GM03348 (cell line): ENCODE results near the gene SPAG8.

ENCODE experiments used
- DNase-seq: peaks from one replicate; pipeline ENCODE4 v3.0.0; 2012; ENCODE audit warnings: low spot score

The SPAG8 gene

DNA sequence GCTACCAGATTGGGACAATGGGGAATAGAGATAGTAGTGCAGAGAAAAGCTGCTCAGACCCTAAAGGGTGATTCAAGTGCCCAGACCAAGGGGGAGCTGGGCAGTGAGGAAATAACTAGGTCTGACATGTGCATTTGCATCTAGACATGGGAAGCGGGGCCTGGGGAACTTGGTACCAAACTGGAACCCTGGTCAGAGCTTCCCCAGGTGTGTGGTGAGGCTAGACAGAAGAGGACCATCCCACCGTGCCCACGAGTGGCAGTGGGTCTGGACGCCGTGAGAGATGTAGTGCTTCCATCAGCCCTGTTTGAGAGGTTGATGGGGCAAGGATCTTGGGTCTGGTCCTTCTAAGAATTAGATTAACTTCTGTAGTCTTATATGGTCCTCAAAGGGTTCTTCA lies 24.5 kb upstream of the SPAG8 start:
- no peak for DNase-seq

DNA sequence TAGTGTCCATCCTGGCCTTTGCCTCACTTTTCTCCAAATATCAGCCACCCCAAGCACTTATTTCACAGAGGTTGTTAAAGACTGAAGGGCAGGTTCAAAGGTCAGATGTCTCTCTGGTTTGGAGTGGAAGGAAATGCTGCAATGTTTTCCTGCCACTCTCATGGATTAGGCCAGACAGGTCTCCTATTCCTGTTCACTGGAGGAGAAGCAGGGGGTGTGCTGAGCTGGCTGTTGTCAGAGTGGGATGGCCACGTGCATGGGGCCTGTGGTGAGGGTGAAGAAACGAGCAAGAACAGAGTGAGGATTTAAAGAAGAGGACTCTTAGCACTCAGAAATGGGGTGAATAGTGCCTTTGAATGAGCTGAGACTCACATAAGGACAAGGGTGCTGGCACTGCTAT lies 23.7 kb upstream of the SPAG8 start:
- no peak for DNase-seq

DNA sequence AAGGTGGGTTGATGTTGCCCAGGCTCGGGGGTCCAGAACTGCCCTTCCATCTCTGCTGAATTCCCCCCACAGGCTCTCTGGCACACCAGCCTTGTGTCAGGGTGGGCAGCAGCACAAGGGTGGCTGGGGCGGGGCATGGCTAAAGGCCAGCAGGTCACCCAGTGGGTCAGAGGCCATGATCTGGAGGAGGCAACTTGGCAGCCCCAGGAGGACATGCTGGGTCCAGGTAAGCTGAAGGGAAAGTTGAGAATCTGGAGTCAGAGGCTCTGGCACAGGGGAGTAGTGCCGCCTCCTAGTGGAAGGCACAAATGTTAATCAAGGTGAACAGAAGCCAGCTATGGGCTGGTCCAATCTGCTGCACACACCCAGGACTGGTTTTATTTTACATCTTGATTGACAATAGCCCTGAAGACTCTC lies 23.2 kb upstream of the SPAG8 start:
- no peak for DNase-seq

DNA sequence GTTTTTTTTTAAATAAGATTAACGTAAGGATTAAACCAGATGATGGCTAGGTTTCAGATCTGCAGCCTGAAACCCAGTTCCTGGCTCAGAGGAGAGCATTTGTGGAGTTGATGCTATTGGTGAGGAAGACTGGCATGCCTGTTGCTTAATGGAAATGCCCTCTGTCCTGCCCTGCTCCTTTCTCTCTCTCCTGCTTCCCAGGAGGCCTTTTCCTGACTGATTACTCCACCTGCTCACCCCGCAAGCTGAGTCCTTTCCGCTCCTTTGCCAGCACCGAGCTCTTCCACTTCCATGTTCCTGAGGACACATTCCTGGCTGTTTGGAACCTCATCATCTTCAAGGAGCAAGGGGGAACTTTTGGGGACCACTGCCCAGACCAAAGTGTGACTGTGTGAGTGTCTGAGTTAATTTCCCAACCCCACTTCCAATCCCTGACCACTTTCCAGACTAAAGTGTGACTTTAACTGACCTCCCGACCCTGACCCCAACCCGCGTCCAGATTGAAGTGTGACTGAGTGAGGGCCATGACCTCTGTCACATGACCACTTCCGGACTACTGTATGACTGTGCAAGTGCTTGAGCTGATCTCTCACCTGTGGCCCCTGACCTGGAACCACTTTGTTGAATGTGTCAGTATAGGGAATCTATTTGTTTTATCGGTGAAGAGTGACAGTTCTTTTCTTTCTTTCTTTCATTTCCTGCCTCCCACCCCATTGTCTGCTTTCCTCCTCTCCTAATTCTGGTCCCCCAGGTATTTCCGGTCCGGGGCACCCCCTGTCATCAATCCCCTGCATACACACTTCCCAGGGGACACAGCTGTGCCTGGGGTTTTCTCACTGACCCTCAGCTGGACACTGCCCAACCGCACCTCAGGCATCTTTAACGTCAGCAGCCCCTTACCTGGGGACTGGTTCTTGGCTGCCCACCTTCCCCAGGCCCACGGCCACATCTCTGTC lies 22.5 kb upstream of the SPAG8 start:
- DNase-seq = no peak

- no peak for DNase-seq
Observed at GRCh38 chr9:35832814-35833213, 20.8 kb upstream of the SPAG8 start.

DNA sequence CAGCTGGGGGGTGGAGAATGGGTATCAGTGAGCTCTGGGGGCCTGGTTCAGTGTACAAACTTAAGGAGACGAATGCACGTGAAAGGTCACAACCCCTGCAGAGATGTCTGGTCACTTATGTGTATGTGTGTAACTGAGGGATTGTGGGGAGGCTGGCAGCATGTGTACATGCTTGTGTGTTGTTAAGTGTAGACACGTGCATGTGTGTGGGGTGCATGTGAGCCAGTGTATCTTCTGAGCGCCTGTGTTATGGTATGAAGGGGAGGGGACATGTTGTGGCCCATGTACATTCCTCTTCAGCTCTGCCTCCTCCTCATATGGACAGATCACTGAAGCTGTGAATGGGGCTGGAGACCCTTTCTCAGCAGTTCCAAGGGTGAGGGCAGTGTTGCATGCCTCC lies 19.0 kb upstream of the SPAG8 start:
- no peak for DNase-seq

DNA sequence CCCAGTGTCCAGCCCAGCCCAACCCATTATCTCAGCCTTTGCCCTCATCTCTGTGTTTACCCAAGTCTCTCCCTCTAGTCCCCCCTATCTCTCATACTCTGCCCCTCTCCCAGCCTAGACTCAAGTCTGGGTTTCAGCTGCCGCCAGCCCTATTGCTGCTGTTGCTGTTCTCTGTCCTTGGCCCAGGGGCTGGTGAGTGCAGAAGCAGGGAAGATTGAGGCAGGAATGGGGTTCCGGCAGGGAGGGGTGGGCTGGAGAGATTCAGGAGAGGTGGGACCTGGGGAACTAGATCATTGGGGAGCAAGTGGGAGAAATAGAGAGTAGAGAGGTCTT lies 17.7 kb upstream of the SPAG8 start:
- DNase-seq = no peak

GRCh38 chr9:35829084-35829763 lies 17.2 kb upstream of the SPAG8 start, which contains the start of gene TMEM8B:
TMEM8B (plus strand) TSS chr9:35829228; CDS start chr9:35829448, 220 bp downstream.
- DNase-seq = peak; percentile 97

GRCh38 chr9:35828716-35829083 lies 16.6 kb upstream of the SPAG8 start, which contains the start of gene FAM221B:
FAM221B (minus strand) TSS chr9:35828732; CDS start chr9:35826161, 2,571 bp downstream.
- no peak for DNase-seq

- peak; percentile 68 for DNase-seq
Observed at GRCh38 chr9:35827486-35827885, 15.4 kb upstream of the SPAG8 start.

- DNase-seq = peak; percentile 69
Observed at GRCh38 chr9:35826071-35826701, 14.1 kb upstream of the SPAG8 start.

- no peak for DNase-seq
Observed at GRCh38 chr9:35822926-35823325, 10.9 kb upstream of the SPAG8 start.

DNA sequence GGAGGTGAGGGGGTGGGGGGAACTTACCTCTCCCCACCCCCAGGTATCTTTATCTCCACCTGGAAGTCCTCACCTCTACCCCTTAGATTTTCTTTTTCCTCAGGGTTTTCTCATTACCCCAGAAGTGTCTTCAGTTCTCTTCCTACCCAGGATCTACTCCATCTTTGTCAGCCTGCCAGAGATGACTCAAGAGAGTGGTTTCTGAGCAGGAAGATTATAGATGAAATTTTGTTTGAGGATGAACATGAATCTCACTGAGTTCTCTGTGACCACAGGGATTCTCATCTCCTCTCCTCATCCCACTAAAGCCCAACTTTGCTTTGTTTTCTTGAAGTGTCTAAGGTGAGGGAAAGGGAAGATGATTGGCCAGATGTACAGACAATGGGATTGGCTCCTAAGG lies 8.0 kb upstream of the SPAG8 start:
- DNase-seq = peak; percentile 74

- DNase-seq = no peak
Observed at GRCh38 chr9:35818341-35818740, 6.3 kb upstream of the SPAG8 start.

DNA sequence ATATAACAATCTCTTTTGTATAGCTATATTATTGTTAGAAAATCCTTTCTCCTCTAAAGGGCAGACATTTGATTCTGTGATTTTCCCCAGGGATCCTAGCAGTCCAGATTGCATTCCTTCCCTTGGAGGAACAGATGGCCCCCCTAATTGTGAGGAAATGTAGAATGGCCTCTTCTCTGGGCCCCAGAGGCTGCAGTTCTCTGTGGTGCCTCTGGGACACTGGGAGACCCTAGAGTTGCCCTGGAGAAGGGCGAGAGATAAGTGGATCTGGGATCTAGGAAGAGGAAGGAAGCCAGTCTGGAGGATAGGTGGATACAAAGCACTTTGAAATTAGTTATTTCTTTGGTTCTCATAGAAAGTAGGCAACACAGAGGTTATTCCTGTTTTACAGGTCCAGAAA lies 4.6 kb upstream of the SPAG8 start:
- no peak for DNase-seq

GRCh38 chr9:35814841-35815543 lies 2.9 kb upstream of the SPAG8 start, which contains the start of gene HINT2:
HINT2 (minus strand) TSS chr9:35815042; CDS start chr9:35814979, 63 bp downstream.
- DNase-seq = peak; percentile 98

DNA sequence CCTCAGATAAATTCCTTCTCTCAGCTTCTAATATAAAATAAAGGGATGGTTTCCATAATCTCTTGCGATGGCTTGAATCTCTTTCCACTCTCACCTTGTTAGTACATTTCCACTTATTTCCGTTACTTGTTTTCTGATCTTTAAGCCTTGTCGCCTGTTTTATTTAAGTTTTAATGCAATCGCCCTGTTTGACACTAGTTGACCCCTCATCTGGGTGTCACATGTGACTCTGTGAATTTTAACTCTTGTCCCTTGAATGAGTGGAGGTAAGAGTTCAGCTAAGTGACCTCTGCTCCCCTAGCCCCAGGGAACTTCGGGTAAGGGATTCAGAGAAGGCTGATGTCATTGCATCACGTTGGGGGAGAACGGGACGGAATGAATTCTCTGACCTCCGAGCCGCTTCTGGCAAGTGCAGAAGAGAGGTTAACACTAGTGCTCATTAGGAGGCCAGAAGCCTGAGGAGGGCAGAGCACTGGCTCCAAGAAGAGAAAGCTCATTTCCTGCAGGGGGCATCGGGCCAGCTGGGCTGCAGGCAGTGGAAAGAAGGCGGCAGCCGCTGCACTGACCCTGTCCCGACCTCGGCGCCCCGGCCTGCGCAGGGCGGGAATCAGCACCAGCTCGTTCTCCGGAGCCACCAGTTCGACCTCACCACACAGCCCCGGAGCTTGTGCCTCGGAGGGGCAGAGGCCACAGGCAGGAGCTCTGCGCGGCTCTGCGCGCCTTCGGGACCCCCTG lies 2.2 kb upstream of the SPAG8 start:
- DNase-seq = peak; percentile 75

DNA sequence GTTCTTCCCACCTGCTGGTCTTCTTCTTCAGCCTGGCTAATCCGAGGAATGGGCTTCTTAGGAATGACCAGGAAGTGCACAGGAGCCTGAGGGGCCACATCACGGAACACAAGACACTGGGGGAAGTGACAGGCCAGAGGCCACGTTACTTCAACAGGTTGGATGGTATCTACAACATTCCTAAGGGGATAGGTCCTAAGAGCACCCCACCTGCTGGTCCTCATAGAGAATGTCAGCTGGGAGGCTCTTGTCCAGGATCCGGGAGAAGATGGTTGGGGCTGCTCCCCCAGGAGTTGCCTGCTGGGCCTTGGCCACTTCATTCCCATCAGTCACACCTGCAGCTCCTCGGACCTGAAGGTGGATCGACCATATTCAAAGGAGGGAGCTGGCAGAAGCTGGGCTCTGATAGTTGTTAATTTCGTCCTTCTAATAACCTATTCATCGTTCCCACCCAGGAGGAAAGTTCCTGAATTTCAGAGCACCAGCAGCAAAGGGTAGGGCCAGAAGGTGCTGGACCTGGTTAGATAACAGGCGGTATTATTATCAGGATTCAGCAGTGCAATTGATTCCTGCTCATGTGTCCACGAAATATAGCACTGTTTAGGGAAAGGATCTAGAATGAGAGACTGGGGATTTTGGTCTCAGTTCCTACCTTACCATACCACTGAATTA lies 1.5 kb upstream of the SPAG8 start:
- peak; percentile 24 for DNase-seq

- DNase-seq = no peak
Observed at GRCh38 chr9:35811381-35812024, 559 bp downstream of the SPAG8 start.

DNA sequence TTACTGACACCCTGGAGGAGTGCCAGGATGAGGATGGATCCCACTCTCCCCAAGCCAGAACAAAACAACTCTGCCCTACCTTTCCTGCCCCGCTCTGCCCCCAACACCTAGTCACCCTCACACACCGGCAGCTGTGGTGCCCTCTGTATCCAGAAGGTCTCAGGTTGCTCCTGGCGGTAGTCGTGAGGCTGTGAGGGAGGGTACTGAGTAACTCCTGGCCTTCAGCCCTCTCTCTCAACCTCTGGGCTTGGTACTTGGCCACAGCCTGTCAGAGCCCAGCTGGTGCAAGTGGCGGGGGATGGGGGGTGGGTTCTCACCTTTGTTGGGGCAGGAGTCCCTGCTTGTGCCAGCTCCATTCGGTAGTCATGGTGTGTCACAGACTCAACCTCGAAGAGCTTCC lies 1.9 kb downstream of the SPAG8 start:
- no peak for DNase-seq
